RPMI7951 (cell line): ENCODE data around the gene RCN2. TPM values are rescaled to one million over a fixed set of nuclear protein-coding genes. Genes with fewer than 3 reads are reported as not detected.

Experiments
- DNase-seq: peaks from one replicate; pipeline ENCODE4 v3.0.0-alpha.2; 2012; ENCODE audit warnings: low read depth
- total RNA-seq: library from RNA; depleted of rRNA; stranded (reverse); fragments of >200 nt; shearing (Covaris generic); gene quantifications from 2 replicates; pipeline ENCODE4 v1.2.3, GENCODE V29; 2014; rRNA removed

The RCN2 gene
- total RNA-seq, 1 experiment from 2014 or later: 145 TPM

DNA sequence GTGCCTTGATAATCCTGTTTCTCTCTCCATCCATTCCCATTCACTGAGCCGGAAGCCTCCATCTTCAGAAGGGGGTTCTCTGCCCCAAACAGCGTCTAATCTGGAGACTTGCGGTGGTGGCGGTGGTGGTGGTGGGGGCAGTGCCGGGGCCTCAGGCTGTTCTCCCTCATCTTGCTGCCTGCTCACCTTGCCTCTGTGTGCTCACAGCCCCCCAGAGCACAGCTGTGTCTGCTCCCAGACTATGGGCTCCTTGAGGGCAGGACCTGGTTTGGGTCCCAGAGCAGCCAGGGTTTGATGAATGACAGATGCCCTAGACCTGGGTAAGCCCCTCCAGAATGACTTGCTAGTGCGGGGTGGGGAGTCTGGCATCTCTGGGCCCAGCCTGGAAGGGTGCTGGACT, 62.9 kb downstream of the RCN2 start:
- no peak for DNase-seq

DNA sequence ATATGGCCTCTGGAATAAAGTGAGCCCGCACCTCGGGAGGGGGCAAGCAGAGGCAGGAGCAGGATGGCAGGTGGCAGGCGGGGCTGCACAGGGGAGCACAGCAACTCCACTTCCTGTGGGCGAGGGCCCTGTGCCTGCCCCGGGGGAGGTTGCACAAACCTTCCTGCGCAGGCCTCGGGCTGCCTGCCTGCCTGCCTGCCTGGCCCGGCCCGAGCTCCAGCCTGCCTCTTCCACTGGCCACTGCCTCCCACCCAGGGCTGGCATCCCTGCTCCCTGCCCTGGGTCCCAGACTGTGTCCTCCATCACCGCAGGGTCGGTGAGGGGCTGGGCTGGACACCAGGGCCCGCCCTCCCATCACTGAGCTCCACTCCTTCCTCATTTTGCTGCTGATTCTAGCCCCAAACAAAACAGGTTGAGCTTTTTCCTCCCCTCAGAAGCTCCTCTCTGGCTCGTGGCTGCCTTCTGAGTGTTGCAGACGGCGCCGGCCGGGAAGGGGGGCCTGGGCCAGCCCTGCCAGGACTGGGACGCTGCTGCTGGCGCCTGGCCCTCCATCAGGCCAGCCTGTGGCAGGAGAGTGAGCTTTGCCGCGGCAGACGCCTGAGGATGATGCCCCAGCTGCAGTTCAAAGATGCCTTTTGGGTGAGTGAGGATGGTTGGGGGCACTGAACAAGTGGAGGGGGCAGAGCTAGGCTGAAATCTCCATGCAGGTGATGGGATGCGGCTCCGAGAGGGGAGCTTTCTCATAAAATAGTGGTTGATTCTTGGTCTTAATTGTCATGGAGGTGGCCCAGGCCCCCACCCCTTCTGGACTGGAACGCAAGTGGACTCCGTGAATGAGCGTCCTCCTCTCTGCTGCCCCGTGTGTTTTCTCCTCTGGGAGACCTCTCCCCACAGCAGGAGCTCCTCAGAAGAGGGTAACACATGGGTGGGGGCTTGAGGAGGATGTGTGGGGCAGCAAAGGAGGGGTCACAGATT, 63.7 kb downstream of the RCN2 start, which contains the start of gene PSTPIP1:
Gene PSTPIP1, plus strand, starts transcription at position 156 of the 975 bp plus-strand sequence. Its CDS starts 448 bp downstream, at position 604.
- DNase-seq: no peak

DNA sequence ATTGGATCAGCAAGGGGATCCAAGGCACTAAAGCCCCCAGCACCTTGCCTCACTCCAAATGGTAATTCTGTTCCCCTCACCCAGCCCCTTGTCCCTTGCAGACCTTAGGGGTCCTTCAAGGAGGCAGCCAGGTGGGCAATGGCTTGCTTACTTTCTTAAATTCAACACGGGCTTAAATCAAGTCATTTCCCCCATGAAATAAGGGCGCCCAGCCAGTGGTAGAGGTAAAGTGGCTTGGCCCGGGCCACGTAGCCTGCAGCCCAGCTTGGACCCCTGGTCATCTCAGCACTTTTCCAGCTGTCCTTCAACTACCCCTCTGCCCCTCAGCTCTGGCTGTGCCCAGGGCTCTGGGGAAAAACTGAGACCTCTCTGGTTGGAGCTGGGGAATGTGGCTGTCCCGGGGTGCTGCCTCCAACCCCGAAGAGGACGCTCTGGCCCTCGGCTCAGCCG, 64.6 kb downstream of the RCN2 start:
- DNase-seq: no peak

DNA sequence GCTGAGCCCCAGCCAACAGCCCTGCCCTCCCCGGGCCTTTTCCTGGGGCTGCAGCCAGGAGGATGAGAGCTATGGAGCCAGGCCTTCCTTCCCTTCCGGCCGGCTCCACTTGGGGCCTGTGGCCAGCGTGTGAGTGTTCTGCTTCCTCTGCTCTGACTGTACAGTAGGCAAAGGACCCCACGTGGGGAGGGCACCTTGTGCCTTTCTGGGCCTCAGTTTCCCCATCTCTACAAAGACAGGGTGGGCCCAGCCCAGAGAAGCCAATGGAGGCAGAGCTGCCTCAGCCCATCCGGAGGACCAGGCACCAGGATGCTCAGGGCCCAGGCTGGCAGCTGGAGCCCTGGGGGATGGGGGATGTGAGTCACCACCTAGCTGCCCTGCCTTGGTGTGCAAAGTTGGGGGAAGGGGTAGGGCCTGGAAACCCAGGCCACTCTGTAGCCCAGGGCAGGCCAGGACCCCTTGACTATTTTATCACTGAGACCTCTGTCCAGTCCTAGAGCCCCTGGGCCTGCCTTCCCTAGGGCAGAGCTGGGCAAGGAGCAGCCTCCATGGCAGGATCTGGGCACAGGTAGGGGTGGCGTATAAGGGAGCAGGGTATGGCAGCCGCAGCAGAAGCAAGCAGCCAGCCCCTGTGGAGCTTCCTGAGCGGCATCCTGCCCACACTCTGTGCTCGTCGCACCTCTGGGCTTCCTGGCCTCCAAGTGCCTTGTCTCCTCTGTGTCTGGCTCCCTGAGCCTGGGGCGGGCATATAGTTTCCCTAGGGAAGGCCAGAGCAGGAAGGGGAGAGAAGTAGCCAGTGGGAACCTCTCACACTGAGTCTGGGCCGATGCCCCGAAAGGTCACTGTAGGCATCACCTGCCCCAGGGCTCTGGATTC, 65.2 kb downstream of the RCN2 start:
- no peak for DNase-seq

DNA sequence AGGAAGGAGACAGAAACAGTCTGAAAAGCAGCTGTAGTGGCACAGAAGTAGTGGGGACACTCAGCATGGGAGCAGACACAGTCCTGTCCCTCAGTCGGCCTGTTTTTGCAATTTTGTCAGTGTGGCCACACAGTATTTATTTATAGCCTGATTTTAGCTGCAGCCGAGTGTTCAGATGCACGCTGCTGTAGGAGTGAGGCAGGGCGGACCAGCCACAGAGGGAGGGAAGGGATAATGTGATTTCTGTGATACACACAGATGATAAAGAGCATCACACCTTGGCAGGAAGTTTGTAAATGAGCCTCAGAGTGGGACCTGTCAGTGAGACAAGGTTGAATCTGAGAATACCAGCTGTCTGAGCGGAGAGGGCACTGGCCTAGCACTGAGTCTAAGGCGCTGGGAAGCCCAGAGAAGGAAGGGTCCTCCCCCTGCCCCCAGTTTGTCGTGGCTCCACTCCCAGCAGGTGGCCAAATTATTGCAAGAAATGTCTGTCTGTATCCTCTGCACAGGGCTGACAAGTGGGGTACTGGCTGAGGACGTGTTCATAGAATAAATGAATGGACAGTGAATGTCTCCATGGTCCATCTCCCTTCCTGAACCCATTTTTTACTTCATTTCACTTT, 67.2 kb downstream of the RCN2 start:
- DNase-seq: no peak

DNA sequence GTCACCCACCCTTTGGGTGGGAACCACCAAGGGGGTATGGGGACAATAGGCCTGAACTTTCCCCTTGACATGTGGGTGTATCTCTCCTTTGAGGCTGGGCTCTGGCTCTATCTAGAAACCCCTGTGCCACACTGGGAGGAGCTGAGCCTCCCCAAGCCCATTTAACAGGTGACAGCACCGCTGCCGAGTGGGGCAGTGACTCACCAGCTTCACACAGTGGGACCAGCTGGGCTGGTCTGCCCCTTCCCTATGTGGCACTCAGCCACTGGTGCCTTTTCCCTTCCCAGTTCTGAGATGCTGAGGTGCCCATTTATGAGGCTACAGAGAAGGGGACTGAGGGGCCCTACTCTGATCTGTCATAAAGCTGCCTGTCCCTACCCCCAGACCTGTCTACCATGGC, 68.4 kb downstream of the RCN2 start:
- no peak for DNase-seq

DNA sequence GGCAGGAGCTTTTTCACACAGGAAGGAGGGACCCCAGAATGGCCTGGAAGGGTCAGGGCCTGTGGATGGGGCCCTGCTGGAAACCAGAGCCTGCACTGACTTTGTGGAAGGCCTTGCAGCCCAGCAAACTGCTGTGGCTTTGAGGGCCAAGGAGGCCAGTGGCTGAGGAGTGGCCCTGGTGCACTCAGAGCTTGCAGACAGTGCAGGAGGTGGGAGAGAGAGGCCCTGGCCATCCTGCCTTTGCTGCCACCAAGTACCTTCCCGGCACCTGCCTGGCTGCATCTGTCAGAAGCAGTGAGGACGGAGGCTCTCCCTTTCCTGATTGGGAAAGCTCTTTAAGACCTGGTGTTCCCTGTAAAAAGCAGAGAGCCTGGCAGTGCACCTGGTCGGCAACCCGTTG, 69.8 kb downstream of the RCN2 start:
- DNase-seq: no peak

DNA sequence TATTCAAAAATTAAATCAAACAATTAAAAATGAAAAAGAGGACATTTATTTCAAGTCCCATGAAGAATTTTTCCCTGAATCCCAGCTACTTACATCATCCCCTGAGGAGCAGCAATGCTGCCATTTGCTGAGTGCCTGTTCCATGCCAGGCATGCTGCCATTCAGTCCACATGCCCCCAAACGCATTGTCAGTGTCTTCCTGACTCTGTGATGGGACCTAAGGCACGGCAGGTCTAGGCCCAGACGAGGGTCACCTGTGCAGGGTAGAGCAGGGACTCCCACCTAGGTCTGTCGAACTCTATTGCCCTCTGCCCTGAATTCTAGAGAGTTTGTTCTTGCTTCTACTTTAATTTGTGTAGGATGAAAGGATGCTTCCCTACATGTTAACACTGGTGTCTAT, 70.4 kb downstream of the RCN2 start:
- no peak for DNase-seq

DNA sequence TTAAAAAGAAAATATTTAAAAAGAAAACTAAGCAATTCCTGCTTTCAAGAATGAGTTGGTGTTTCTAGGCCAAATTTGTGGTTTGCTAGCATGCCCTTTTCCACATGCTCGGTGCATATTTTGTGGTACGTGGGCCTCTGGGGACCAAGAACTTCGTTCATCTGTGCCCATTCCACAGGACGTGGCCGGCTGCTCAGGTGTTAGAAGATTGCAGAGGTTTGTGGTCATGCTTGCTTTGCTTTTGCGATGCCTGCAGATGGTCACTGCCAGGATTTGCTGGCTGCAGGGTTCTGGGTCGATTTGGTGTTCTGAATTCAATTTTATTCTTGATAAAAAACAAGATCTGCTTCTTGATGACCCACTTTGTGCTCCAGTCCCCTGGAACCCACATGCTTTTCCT, 70.9 kb downstream of the RCN2 start:
- no peak for DNase-seq

DNA sequence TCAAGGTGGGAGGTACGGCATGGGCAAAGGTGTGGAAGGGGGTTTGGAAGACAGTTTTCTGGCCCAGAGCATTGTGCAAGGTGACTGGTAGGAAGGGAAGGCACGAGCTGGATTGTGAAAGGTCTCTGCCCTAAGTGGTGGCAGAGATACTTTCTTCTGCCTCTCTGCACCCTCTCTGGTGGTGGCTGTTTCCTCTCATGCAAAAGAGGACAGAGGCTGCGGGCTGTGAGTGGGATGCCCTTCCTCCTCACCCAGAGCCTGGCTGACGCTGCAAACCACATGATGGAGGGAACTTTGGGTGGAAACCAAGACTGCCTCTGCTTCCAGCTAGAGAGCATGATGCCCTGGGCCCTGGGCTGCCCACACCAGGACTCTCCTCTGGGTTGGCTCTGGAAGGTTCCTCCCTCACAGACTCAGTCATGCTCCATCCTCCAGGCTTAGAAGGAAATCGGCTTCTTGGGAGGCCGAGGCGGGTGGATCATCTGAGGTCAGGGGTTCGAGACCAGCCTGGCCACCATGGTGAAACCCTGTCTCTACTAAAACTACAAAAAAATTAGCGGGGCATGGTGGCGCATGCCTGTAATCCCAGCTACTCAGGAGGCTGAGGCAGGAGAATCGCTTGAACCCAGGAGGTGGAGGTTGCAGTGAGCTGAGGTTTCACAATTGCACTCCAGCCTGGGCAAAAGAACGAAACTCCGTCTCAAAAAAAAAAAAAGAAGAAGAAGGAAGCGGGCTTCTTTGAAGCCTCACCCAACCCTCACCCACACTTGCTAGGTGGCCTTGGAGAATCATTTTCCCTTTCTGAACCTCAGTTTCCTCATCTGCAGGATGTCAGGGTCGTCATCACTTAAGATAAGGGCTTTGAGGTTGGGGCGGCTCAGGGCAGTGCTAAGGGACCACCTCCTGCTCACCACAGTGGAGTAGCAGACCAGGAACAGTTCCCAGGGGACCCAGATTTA, 71.7 kb downstream of the RCN2 start:
- no peak for DNase-seq

Other genes starting within 250 kb of the RCN2 start
- gene SCAPER, start 26.4 kb upstream of the RCN2 start, total RNA-seq: 10.6 and 13.9 TPM in 2 replicates
- 0.29 TPM in 1 of 2 replicates, not detected in the other for gene PSTPIP1, start 63.4 kb downstream of the RCN2 start, total RNA-seq
- gene TSPAN3, start 139.4 kb downstream of the RCN2 start, total RNA-seq: 248 and 261 TPM in 2 replicates